Measurements from ENCODE around the gene ODAD4. TPM values are rescaled to one million over a fixed set of nuclear protein-coding genes. Genes with fewer than 3 reads are reported as not detected.
A peak's percentile ranks its signal among the peaks of the same experiment; 100 is the strongest.

Gene ODAD4
- total and polyA plus RNA-seq, 2 of the 4 experiments (the other 2 are of a cell fraction) = 0.38 to 0.54 TPM

DNA sequence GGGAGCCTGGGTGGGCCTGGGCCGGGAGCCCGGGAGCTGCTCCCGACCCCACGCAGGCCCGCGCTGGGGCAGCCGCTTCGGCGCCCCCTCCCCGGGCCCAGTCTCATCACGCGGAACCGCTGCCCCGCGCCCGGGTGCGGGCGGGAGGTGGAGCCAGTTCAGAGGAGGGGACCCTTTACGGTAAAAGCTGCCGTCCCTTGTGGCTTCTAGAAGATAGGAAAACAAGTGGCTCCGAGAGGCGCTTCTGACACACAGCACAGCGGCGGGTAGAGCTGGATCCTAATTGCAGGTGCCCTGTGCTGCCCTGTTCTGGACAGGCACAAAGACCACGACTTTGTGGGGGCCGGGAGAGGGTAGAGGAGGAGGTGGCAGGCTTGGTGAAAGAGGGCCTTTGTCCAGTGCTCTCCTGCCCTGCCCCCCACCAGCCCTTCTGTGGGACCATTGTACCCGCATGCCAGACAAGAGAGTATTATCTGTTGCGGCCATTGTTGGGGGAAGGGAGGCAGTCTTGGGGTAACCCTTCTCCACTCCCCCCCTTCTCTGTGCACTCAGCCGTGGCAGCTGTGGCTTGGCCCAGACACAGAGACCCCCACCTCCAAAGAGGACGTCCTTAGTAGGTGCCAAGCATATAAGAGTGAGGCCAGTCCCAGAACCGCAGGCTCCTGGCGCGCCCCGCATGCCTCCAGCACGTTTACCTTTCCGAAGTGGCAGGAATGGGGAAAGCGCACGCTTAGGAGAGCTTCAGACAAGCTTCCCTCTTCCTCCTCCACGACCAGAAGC is 36.9 kb downstream of the ODAD4 start:
- 60% methylated on average over 10 of the region's 39 CpGs; no CpG with 5 or more reads in 1 of the 2 experiments for WGBS, 2 experiments (ENCODE audit: extremely low coverage in 2 of 2, insufficient read length in 1 of 2)
- ChIA-PET POLR2A (ENCODE audit: unreplicated experiment) (interaction anchor here (1.1 to 1.7 kb wide), 3 partner anchors 50 to 58 kb away, joined by 4 to 8 read pairs (median 7); partner anchors contain the start of genes DNAJC7 and NKIRAS2), CTCF (interaction anchor here (1.6 kb wide), 1 partner anchor 134 kb away, joined by 7 read pairs; no protein-coding TSS in a partner anchor)
- H3K9me3 ChIP-seq (ENCODE audit: control insufficient read depth, insufficient read depth, low read length) = no peaks in the 10 kb centered on the region
- peaks cover 24 to 50% of the 10 kb centered on the region in 2 experiments for H3K79me1 ChIP-seq (ENCODE audit: low read depth in 1 of 2, low read length in 2 of 2)
- peaks cover 22% of the 10 kb centered on the region for H4K20me1 ChIP-seq (ENCODE audit: insufficient read depth, low read length)
- peak overlapping the region; percentile 91 for H3K4me2 ChIP-seq (ENCODE audit: low read depth, low read length)
- H3K27ac ChIP-seq (ENCODE audit: insufficient read depth, low read length) = peak overlapping the region; percentile 72
- 0 out of 2 replicates have a peak overlapping the region, but pooled peaks have one; percentile 8 for H2BK120ac ChIP-seq (ENCODE audit: low read depth, low read length)
- BruUV-seq (replicated peaks) = no TSS peak
- in situ Hi-C loops (cut with MboI; ENCODE audit: low sequenced_read_pairs) (loop anchor here (5.0 to 10.0 kb wide), 2 partner anchors 145 to 233 kb away; partner anchors contain the start of genes DHX58 and HAP1), intact Hi-C loops (cut with micrococcal nuclease) (no loop called here), dilution Hi-C loops (cut with HindIII; ENCODE audit: low sequenced_read_pairs, unreplicated experiment) (no loop called here)
- peak overlapping the region; percentile 96 for H2AK9ac ChIP-seq (replicated peaks; ENCODE audit: low read depth, low read length, poor library complexity)
- H3K4ac ChIP-seq (ENCODE audit: low read depth, low read length) = peak overlapping the region; percentile 71
- no peak for DNase-seq
- H3K14ac ChIP-seq (replicated peaks; ENCODE audit: low read depth, low read length) = peak overlapping the region; percentile 77
- peak overlapping the region; percentile 87 for H2AK5ac ChIP-seq (ENCODE audit: low read depth, low read length)
- H2BK5ac ChIP-seq (ENCODE audit: low read depth, low read length, poor library complexity, severe bottlenecking) = peak overlapping the region; percentile 20
- H2AFZ ChIP-seq (replicated peaks; ENCODE audit: low read length, poor library complexity) = peak overlapping the region; percentile 91
- H4K5ac ChIP-seq (ENCODE audit: low read depth, low read length) = peak overlapping the region; percentile 39
- H4K91ac ChIP-seq (ENCODE audit: insufficient read depth, low read depth, low read length) = peak overlapping the region; percentile 81
- H3K4me1 ChIP-seq (ENCODE audit: control insufficient read depth, insufficient read depth, low read length) = peaks cover 11% of the 10 kb centered on the region
- no peaks in the 10 kb centered on the region for H3K27me3 ChIP-seq (ENCODE audit: control insufficient read depth, insufficient read depth, low read length)
- peak overlapping the region; percentile 84 for H3K9ac ChIP-seq (ENCODE audit: low read depth, low read length)
- no peak overlapping the region for H2BK20ac ChIP-seq (ENCODE audit: low read depth, low read length)
- H3K36me3 ChIP-seq (ENCODE audit: control insufficient read depth, insufficient read depth, low read length) = peaks cover 31% of the 10 kb centered on the region
- H2BK15ac ChIP-seq (ENCODE audit: low read depth, low read length) = 0 out of 3 replicates have a peak overlapping the region, but pooled peaks have one; percentile 26
- H3K23ac ChIP-seq (ENCODE audit: low read depth, low read length) = peak overlapping the region; percentile 69
- H4K8ac ChIP-seq (ENCODE audit: low read depth in 2 of 2, low read length in 2 of 2) = peak overlapping the region; percentile 26 to 79; a peak in 3 of 4 replicates
- peak overlapping the region; percentile 21 for H3K18ac ChIP-seq (ENCODE audit: low read depth, low read length)
- peak overlapping the region; percentile 94 for H3K4me3 ChIP-seq (ENCODE audit: insufficient read depth, low read depth, low read length)
- H3K9me1 ChIP-seq (ENCODE audit: insufficient read depth, low read length) = peaks cover 16% of the 10 kb centered on the region
- peak; percentile 24 for ATAC-seq (ENCODE audit: low read depth)
- peak overlapping the region; percentile 50; the same call in 1 of the 2 replicates for H3K56ac ChIP-seq (ENCODE audit: extremely low read depth, insufficient read depth, low read length)
- TF ChIP-seq, protein P1, sequence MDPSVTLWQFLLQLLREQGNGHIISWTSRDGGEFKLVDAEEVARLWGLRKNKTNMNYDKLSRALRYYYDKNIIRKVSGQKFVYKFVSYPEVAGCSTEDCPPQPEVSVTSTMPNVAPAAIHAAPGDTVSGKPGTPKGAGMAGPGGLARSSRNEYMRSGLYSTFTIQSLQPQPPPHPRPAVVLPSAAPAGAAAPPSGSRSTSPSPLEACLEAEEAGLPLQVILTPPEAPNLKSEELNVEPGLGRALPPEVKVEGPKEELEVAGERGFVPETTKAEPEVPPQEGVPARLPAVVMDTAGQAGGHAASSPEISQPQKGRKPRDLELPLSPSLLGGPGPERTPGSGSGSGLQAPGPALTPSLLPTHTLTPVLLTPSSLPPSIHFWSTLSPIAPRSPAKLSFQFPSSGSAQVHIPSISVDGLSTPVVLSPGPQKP (IDR thresholded peaks at IDR 0.05; ENCODE audit: borderline replicate concordance, low read depth, low read length) = no peak
- TF ChIP-seq CEBPB (IDR thresholded peaks at IDR 0.05; ENCODE audit: low read depth, low read length) (no peak), MAZ (IDR thresholded peaks at IDR 0.05; ENCODE audit: borderline replicate concordance, low read depth, low read length) (no peak; the same call in 1 of the 2 replicates), MAFK (IDR thresholded peaks at IDR 0.05; ENCODE audit: low read depth, low read length) (no peak), POLR2A (IDR thresholded peaks at IDR 0.05; ENCODE audit: low read depth, low read length) (no peak), RCOR1 (IDR thresholded peaks at IDR 0.05; ENCODE audit: insufficient replicate concordance, low read length) (no peak), RAD21 (IDR thresholded peaks at IDR 0.05; ENCODE audit: low read length) (no peak), CHD1 (IDR thresholded peaks at IDR 0.05; ENCODE audit: low read depth, low read length) (no peak), RFX5 (IDR thresholded peaks at IDR 0.05; ENCODE audit: low read depth, low read length) (no peak), BHLHE40 (IDR thresholded peaks at IDR 0.05; ENCODE audit: low read depth, low read length) (no peak), MXI1 (IDR thresholded peaks at IDR 0.05; ENCODE audit: borderline replicate concordance, low read depth, low read length) (no peak), FOS (IDR thresholded peaks at IDR 0.05; ENCODE audit: low read depth, low read length) (no peak), SMC3 (IDR thresholded peaks at IDR 0.05; ENCODE audit: low read depth, low read length) (no peak), NFE2L2 (IDR thresholded peaks at IDR 0.05; ENCODE audit: low read depth, low read length) (no peak)
- TF ChIP-seq, protein P2, sequence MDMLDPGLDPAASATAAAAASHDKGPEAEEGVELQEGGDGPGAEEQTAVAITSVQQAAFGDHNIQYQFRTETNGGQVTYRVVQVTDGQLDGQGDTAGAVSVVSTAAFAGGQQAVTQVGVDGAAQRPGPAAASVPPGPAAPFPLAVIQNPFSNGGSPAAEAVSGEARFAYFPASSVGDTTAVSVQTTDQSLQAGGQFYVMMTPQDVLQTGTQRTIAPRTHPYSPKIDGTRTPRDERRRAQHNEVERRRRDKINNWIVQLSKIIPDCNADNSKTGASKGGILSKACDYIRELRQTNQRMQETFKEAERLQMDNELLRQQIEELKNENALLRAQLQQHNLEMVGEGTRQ (IDR thresholded peaks at IDR 0.05; ENCODE audit: low read depth, low read length) = no peak
